Activated naive CD4-positive, alpha-beta T cell treated with anti-CD3 and anti-CD28 coated beads for 36 hours (primary cell): ENCODE data around the gene WDFY4. TPM values are rescaled to one million over a fixed set of nuclear protein-coding genes. Genes with fewer than 3 reads are reported as not detected.

Experiments
- CTCF ChIA-PET: fragments of 350-600 bp; sonication (Branson Sonifier 250); formaldehyde crosslinking; loops from one replicate; lab custom pipeline; 2021; ENCODE audit warnings: antibody characterized with exemption; lab: Charles Lee
- DNase-seq: peaks from one replicate; pipeline ENCODE4 v3.0.0-alpha.2; 2020
- H3K27ac Mint-ChIP-seq: one replicate; pipeline ENCODE4 v1.8.0; 2021; ENCODE audit warnings: mild to moderate bottlenecking, mixed read lengths
- H3K27me3 Mint-ChIP-seq: one replicate; pipeline ENCODE4 v1.8.0; 2021; ENCODE audit warnings: low read depth, mixed read lengths
- H3K36me3 Mint-ChIP-seq: one replicate; pipeline ENCODE4 v1.8.0; 2021; ENCODE audit warnings: low read depth, mixed read lengths
- H3K4me1 Mint-ChIP-seq: one replicate; pipeline ENCODE4 v1.8.0; 2021; ENCODE audit warnings: low read depth, mixed read lengths
- H3K4me3 Mint-ChIP-seq: one replicate; pipeline ENCODE4 v1.8.0; 2021; ENCODE audit warnings: mild to moderate bottlenecking, moderate library complexity, mixed read lengths
- H3K9me3 Mint-ChIP-seq: one replicate; pipeline ENCODE4 v1.8.0; 2021; ENCODE audit warnings: mixed read lengths
- intact Hi-C: fragments of 100-400 bp; cut with micrococcal nuclease; formaldehyde crosslinking; loops from one replicate; pipeline ENCODE4 v1.15.1; 2023
- total RNA-seq, 2 experiments: library from RNA; stranded (reverse); gene quantifications; one replicate each; pipeline ENCODE4 v1.2.3, GENCODE V29; 2021

WDFY4 gene
- total RNA-seq, 2 experiments from 2014 or later = 0.20 to 0.29 TPM

DNA sequence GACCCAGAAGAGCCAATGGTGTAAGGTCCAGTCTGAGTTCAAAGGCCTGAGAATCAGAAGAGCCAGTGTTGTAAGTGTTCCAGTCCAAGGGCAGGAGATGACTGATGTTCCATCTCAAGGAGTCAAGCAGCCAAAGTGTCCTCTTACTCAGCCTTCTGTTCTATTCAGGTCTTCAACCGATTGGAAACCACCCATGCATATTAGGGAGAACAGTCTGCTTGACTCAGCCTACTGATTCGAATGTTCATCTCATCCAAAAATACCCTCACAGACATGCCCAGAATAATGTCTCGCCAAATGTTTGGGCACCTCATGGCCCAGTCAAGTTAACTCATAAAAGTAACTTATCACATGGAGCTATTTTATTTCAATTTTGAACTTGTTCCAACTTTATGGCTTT is 2.9 kb upstream of the WDFY4 start:
- Mint-ChIP-seq H3K27me3 (peaks cover 5% of the 10 kb centered on the region), H3K9me3 (peaks cover 2% of the 10 kb centered on the region), H3K4me3 (no peak overlapping the region), H3K27ac (no peak overlapping the region), H3K4me1 (no peaks in the 10 kb centered on the region), H3K36me3 (no peaks in the 10 kb centered on the region)
- intact Hi-C loops = no loop called here
- DNase-seq = no peak
- CTCF ChIA-PET = interaction anchor here (0.7 to 1.1 kb wide), 2 partner anchors 8 to 23 kb away, joined by 3 read pairs; no protein-coding TSS in a partner anchor

GRCh38 chr10:48682265-48682664 is 2.4 kb upstream of the WDFY4 start:
- Mint-ChIP-seq H3K27ac (no peak overlapping the region), H3K36me3 (no peaks in the 10 kb centered on the region), H3K27me3 (peaks cover 5% of the 10 kb centered on the region), H3K9me3 (peaks cover 2% of the 10 kb centered on the region), H3K4me3 (no peak overlapping the region), H3K4me1 (no peaks in the 10 kb centered on the region)
- CTCF ChIA-PET = interaction anchor here (0.7 to 1.4 kb wide), 2 partner anchors 23 to 26 kb away, joined by 3 to 4 read pairs; no protein-coding TSS in a partner anchor
- no peak for DNase-seq
- intact Hi-C loops = no loop called here

- Mint-ChIP-seq H3K4me1 (no peaks in the 10 kb centered on the region), H3K27me3 (peaks cover 5% of the 10 kb centered on the region), H3K36me3 (no peaks in the 10 kb centered on the region), H3K4me3 (no peak overlapping the region), H3K9me3 (no peaks in the 10 kb centered on the region), H3K27ac (no peak overlapping the region)
- intact Hi-C loops = no loop called here
- CTCF ChIA-PET = interaction anchor here (1.4 kb wide), 1 partner anchor 27 kb away, joined by 4 read pairs; no protein-coding TSS in a partner anchor
- no peak for DNase-seq
These were observed 1.2 kb upstream of the WDFY4 start for GRCh38 chr10:48683424-48683823.

- Mint-ChIP-seq H3K4me3 (no peak overlapping the region), H3K27me3 (peaks cover 7% of the 10 kb centered on the region)
- CTCF ChIA-PET = no interaction called here
These were observed 805 bp upstream of the WDFY4 start for GRCh38 chr10:48683868-48684267.

GRCh38 chr10:48684463-48684791 is 246 bp upstream of the WDFY4 start:
- Mint-ChIP-seq H3K4me1 (no peaks in the 10 kb centered on the region), H3K4me3 (no peak overlapping the region), H3K9me3 (no peaks in the 10 kb centered on the region), H3K36me3 (no peaks in the 10 kb centered on the region), H3K27ac (no peak overlapping the region), H3K27me3 (peaks cover 7% of the 10 kb centered on the region)
- intact Hi-C loops = no loop called here
- no peak for DNase-seq
- CTCF ChIA-PET = no interaction called here

More at GRCh38 chr10:48683868-48684267, 805 bp upstream of the WDFY4 start:
- Mint-ChIP-seq H3K9me3 (no peaks in the 10 kb centered on the region), H3K27ac (no peak overlapping the region), H3K4me1 (no peaks in the 10 kb centered on the region), H3K36me3 (no peaks in the 10 kb centered on the region)
- DNase-seq = no peak
- intact Hi-C loops = no loop called here

DNA sequence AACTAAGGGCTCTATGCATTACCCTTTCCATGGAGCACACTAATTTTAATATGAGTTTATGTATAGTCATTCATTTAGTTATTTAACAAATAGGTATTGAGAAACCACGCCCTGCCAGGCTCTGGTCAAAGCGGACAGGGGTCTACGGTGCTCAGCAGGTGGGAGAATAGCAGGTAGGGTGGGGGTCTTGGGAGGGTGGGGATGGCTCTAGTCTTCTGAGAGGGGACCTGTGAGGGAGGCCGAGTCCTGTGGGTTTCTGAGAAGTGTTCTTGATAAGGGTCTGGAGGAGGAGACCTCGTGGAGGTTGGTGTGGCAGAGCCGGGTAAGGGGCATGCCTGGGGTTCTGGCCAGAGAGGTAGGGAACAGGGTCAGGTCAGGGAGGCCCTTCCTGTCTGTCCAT is 1.1 kb downstream of the WDFY4 start:
- no peaks in the 10 kb centered on the region for H3K4me1 Mint-ChIP-seq
- H3K27me3 Mint-ChIP-seq = peaks cover 7% of the 10 kb centered on the region
- no peak for DNase-seq
- CTCF ChIA-PET = no interaction called here
- intact Hi-C loops = no loop called here
- H3K27ac Mint-ChIP-seq = no peak overlapping the region
- no peak overlapping the region for H3K4me3 Mint-ChIP-seq
- no peaks in the 10 kb centered on the region for H3K9me3 Mint-ChIP-seq
- H3K36me3 Mint-ChIP-seq = no peaks in the 10 kb centered on the region

- Mint-ChIP-seq H3K27ac (no peak overlapping the region), H3K4me1 (no peaks in the 10 kb centered on the region), H3K27me3 (peaks cover 2% of the 10 kb centered on the region), H3K9me3 (no peaks in the 10 kb centered on the region), H3K4me3 (no peak overlapping the region), H3K36me3 (no peaks in the 10 kb centered on the region)
- intact Hi-C loops = no loop called here
- DNase-seq = no peak
- CTCF ChIA-PET = no interaction called here
These were observed 6.4 kb downstream of the WDFY4 start for GRCh38 chr10:48690791-48691660.

GRCh38 chr10:48691812-48692528 is 7.3 kb downstream of the WDFY4 start:
- H3K27me3 Mint-ChIP-seq = peaks cover 2% of the 10 kb centered on the region
- H3K4me1 Mint-ChIP-seq = no peaks in the 10 kb centered on the region
- H3K27ac Mint-ChIP-seq = no peak overlapping the region
- H3K4me3 Mint-ChIP-seq = no peak overlapping the region
- no peaks in the 10 kb centered on the region for H3K9me3 Mint-ChIP-seq
- no peak for DNase-seq
- intact Hi-C loops = no loop called here
- H3K36me3 Mint-ChIP-seq = no peaks in the 10 kb centered on the region
- CTCF ChIA-PET = no interaction called here

DNA sequence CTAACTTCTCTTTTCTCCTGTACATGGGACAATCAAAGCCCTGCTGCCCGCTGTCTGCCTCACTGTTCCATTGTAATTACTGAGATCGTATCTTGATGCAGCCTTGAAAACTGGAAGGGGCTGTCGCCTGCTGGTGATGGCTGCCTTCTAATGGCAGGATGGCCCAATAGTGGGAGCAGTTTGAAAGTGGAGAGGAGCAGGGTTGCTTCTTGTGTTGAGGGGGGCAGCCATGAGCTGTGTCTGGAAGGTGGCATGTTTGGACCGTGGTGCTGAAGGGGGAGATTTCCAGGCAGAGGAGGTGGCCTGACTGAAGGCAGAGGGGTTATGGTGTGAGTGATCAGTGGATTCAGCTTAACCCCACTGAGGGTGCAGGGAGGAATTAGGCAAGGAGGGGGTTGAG is 8.1 kb downstream of the WDFY4 start:
- H3K36me3 Mint-ChIP-seq = no peaks in the 10 kb centered on the region
- H3K4me1 Mint-ChIP-seq = no peaks in the 10 kb centered on the region
- H3K27me3 Mint-ChIP-seq = peaks cover 2% of the 10 kb centered on the region
- no peak for DNase-seq
- intact Hi-C loops = no loop called here
- CTCF ChIA-PET = no interaction called here
- H3K27ac Mint-ChIP-seq = no peak overlapping the region
- no peaks in the 10 kb centered on the region for H3K9me3 Mint-ChIP-seq
- H3K4me3 Mint-ChIP-seq = no peak overlapping the region

DNA sequence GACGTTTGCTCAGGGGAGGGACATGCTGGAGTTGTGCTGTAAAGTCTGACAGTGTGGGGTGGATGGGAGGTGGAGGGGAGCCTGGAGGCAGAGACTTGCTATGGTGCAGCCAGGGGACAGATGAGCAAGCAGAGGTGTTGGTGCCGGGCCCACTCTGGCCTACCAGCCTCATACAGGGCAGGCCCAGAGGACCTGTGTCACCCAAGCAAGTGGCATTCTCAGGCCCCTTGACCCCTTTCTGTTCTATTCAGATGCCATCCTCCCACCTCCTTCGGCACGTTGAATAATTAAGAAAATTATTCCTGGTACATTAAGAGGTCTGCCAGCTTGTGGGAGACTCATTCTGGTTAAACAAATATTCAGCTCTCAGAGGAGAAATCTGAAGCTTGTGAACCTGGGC is 8.5 kb downstream of the WDFY4 start:
- Mint-ChIP-seq H3K4me1 (no peaks in the 10 kb centered on the region), H3K4me3 (no peak overlapping the region), H3K27ac (no peak overlapping the region), H3K36me3 (no peaks in the 10 kb centered on the region), H3K27me3 (peaks cover 2% of the 10 kb centered on the region), H3K9me3 (no peaks in the 10 kb centered on the region)
- DNase-seq = no peak
- CTCF ChIA-PET = no interaction called here
- intact Hi-C loops = no loop called here

GRCh38 chr10:48694371-48695030 is 9.8 kb downstream of the WDFY4 start:
- Mint-ChIP-seq H3K27me3 (no peaks in the 10 kb centered on the region), H3K4me3 (no peak overlapping the region), H3K4me1 (no peaks in the 10 kb centered on the region), H3K36me3 (no peaks in the 10 kb centered on the region), H3K27ac (no peak overlapping the region), H3K9me3 (no peaks in the 10 kb centered on the region)
- CTCF ChIA-PET = interaction anchor here (1.7 kb wide), 1 partner anchor 38 kb away, joined by 7 read pairs; no protein-coding TSS in a partner anchor
- intact Hi-C loops = no loop called here
- no peak for DNase-seq
